CD4-positive, CD25-positive, alpha-beta regulatory T cell (primary cell): ENCODE results near the gene BNIPL. TPM values are rescaled to one million over a fixed set of nuclear protein-coding genes. Genes with fewer than 3 reads are reported as not detected.

Source experiments
- ATAC-seq, 2 donors: fragments of 150-1000 bp; cut with Tn5 transposase; one replicate each; pipeline ENCODE4 v1.10.0; 2021; ENCODE audit warnings: low read depth in 2 of 2, moderate number of reproducible peaks in 2 of 2, moderate library complexity in 1 of 2
- DNase-seq, 3 donors: peaks; one replicate each; pipeline versions ENCODE4 v3.0.0 to v3.0.0-alpha.2; 2012 to 2022; ENCODE audit warnings: mixed read lengths in 1 of 3
- H3K27ac ChIP-seq: one replicate; pipeline ENCODE4 v1.7.0; 2013; ENCODE audit warnings: mild to moderate bottlenecking, low read length; ENCODE audit not compliant: insufficient read depth, poor library complexity, severe bottlenecking
- H3K27me3 ChIP-seq: one replicate; pipeline ENCODE4 v1.7.0; 2013; ENCODE audit warnings: low read length; ENCODE audit not compliant: control insufficient read depth, insufficient read depth
- H3K36me3 ChIP-seq: one replicate; pipeline ENCODE4 v1.7.0; 2013; ENCODE audit warnings: mild to moderate bottlenecking, low read length, moderate library complexity; ENCODE audit not compliant: control insufficient read depth, insufficient read depth
- H3K4me1 ChIP-seq: 2 replicates; pipeline ENCODE4 v1.7.0; 2013; ENCODE audit warnings: mild to moderate bottlenecking, low read length; ENCODE audit not compliant: insufficient read depth, control insufficient read depth, poor library complexity, severe bottlenecking
- H3K4me3 ChIP-seq: one replicate; pipeline ENCODE4 v1.7.0; 2013; ENCODE audit warnings: low read depth, mild to moderate bottlenecking, low read length, moderate library complexity
- H3K9me3 ChIP-seq, 2 experiments: 1 replicate in 1 of 2; 2 replicates in 1 of 2; pipeline ENCODE4 v1.7.0; 2013; ENCODE audit warnings: low read length in 2 of 2, mild to moderate bottlenecking in 1 of 2, moderate library complexity in 1 of 2; ENCODE audit not compliant: control insufficient read depth in 2 of 2
- H3K27ac Mint-ChIP-seq, 3 donors: one replicate each; pipeline ENCODE4 v1.8.0; 2020 to 2022; ENCODE audit warnings: mild to moderate bottlenecking in 3 of 3, mixed read lengths in 3 of 3, moderate library complexity in 2 of 3
- H3K27me3 Mint-ChIP-seq: one replicate; pipeline ENCODE4 v1.8.0; 2022; ENCODE audit warnings: mild to moderate bottlenecking, mixed read lengths
- H3K36me3 Mint-ChIP-seq: one replicate; pipeline ENCODE4 v1.8.0; 2020; ENCODE audit warnings: mixed read lengths
- H3K4me1 Mint-ChIP-seq, 4 donors: one replicate each; pipeline ENCODE4 v1.8.0; 2020 to 2022; ENCODE audit warnings: mixed read lengths in 4 of 4, mild to moderate bottlenecking in 1 of 4
- H3K4me3 Mint-ChIP-seq, 4 donors: one replicate each; pipeline ENCODE4 v1.8.0; 2020 to 2022; ENCODE audit warnings: mild to moderate bottlenecking in 4 of 4, mixed read lengths in 4 of 4, moderate library complexity in 3 of 4
- H3K9me3 Mint-ChIP-seq, 7 donors: one replicate each; pipeline ENCODE4 v1.8.0; 2020 to 2022; ENCODE audit warnings: mixed read lengths in 7 of 7, mild to moderate bottlenecking in 3 of 7, moderate library complexity in 2 of 7
- polyA plus RNA-seq, 4 donors: library from polyadenylated mRNA; unstranded; fragments of 300-500 nt; fragmentation: Illumina TruSeq; gene quantifications; one replicate each; pipeline ENCODE4 v1.2.3, GENCODE V29; 2021
- total RNA-seq: library from RNA; stranded (reverse); gene quantifications from one replicate; pipeline ENCODE4 v1.2.3, GENCODE V29; 2022

The BNIPL gene
- total and polyA plus RNA-seq, 5 donors from 2014 or later = 0.07 to 0.94 (median 0.23) TPM

DNA sequence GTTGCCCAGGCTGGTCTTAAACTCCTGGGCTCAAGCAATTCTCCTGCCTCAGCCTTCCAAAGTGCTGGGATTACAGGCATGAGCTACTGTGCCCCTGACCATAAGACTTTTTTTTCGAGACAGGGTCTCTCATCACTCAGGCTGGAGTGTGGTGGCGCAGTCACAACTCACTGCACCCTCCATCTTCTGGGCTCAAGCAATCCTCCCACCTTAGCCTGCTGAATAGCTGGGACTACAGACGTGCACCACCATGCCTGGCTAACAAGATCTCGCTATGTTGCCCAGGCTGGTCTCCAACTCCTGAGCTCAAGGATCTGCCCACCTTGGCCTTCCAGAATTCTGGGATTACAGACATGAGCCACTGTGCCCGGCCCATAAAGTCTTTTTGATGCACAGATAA is 13.1 kb downstream of the BNIPL start:
- Mint-ChIP-seq H3K9me3 (peaks cover 0 to 2% (median 0%) of the 10 kb centered on the region in 7 donors), H3K27ac (peak overlapping the region; percentile 78 to 93 (median 93)), H3K4me1 (peaks cover 21 to 86% (median 51%) of the 10 kb centered on the region in 4 donors), H3K36me3 (peaks cover 18% of the 10 kb centered on the region), H3K27me3 (no peaks in the 10 kb centered on the region), H3K4me3 (peak overlapping the region; percentile 82 to 95 (median 90))
- Histone ChIP-seq H3K27ac (peak overlapping the region; percentile 53), H3K27me3 (no peaks in the 10 kb centered on the region), H3K4me3 (no peak overlapping the region), H3K4me1 (peaks cover 68% of the 10 kb centered on the region), H3K9me3 (no peaks in the 10 kb centered on the region), H3K36me3 (peaks cover 33% of the 10 kb centered on the region)
- DNase-seq = peak in 1 of 3 donors; percentile 27
- ATAC-seq = no peak

DNA sequence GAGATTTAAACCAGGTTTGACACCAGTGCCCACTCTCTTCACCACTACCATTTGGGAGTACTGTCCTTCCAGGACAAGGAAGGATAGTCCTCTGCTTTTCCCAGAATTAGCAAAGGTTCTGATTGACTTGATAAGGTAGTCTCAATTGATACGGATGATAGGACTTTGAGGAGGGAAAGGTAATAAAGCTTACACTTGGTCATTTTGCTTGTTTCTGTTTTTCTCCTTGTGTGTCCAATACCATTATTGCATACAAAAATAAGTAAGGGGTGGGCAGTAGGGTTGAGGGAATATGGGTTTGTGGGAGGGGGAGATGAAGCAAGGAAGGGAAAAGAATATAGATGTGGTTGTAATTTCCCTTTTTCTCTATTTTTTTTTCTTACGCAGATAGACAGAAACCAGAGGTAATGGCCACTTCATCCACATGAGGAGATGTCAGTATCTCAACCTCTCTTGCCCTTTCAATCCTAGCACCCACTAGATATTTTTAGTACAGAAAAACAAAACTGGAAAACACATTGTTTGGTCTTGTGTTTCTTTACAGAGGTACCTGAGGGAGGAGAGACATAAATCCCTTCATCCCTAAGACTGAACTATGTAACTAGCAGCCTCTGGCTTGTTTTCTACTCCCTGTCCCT is 13.8 kb downstream of the BNIPL start:
- Histone ChIP-seq H3K4me3 (peak overlapping the region; percentile 34), H3K27ac (peak overlapping the region; percentile 53), H3K36me3 (peaks cover 40% of the 10 kb centered on the region), H3K27me3 (no peaks in the 10 kb centered on the region), H3K4me1 (peaks cover 76% of the 10 kb centered on the region), H3K9me3 (no peaks in the 10 kb centered on the region)
- peaks cover 26% of the 10 kb centered on the region for H3K36me3 Mint-ChIP-seq
- H3K4me3 Mint-ChIP-seq = peak overlapping the region; percentile 13 to 95 (median 86)
- DNase-seq (no peak), ATAC-seq (no peak)
- H3K4me1 Mint-ChIP-seq = peaks cover 21 to 91% (median 58%) of the 10 kb centered on the region in 4 donors
- H3K27me3 Mint-ChIP-seq = no peaks in the 10 kb centered on the region
- H3K9me3 Mint-ChIP-seq = peaks cover 0 to 2% (median 0%) of the 10 kb centered on the region in 7 donors
- H3K27ac Mint-ChIP-seq = peak overlapping the region; percentile 43 to 93 (median 71)

DNA sequence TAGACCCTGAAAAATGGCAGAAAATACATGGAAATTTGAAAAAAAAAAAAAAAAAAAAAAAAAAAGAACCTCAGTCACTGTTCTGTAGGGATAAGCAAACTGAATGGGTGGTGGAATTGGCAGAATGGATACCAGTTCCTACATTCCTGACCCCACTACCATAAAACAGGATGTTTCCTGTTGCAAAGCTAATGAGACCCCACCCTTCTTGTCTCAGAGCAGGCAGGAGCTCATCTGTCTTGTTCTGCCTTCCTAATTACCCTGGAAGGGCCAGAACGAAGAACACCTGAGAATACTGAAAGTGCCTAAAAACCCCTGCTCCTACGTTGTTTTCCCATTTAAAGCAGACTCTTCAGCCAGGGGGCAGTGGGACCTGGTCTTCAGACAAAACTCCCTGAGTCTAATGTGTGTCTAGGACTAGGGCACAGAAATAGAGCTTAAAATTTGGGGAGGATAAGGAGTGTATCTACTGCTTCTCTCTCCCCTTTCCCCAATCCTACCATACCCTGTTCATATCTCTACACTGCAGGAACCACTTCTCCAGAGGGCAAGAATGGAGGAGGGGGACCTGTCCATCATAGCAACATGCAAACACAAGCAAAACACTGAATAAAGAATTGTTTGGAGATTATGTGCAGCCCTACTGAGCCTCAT is 15.1 kb downstream of the BNIPL start:
- H3K4me3 ChIP-seq = no peak overlapping the region
- peaks cover 47% of the 10 kb centered on the region for H3K36me3 ChIP-seq
- H3K27ac ChIP-seq = peak overlapping the region; percentile 60
- H3K4me3 Mint-ChIP-seq = peak overlapping the region; percentile 29 to 95 (median 36)
- H3K27me3 ChIP-seq = no peaks in the 10 kb centered on the region
- DNase-seq (no peak), ATAC-seq (no peak)
- no peaks in the 10 kb centered on the region for H3K9me3 ChIP-seq
- H3K9me3 Mint-ChIP-seq = peaks cover 0 to 2% (median 0%) of the 10 kb centered on the region in 7 donors
- peaks cover 14 to 96% (median 59%) of the 10 kb centered on the region in 4 donors for H3K4me1 Mint-ChIP-seq
- H3K27me3 Mint-ChIP-seq = no peaks in the 10 kb centered on the region
- H3K27ac Mint-ChIP-seq = peak overlapping the region; percentile 67 to 99 (median 71)
- H3K36me3 Mint-ChIP-seq = peaks cover 39% of the 10 kb centered on the region
- peaks cover 86% of the 10 kb centered on the region for H3K4me1 ChIP-seq

DNA sequence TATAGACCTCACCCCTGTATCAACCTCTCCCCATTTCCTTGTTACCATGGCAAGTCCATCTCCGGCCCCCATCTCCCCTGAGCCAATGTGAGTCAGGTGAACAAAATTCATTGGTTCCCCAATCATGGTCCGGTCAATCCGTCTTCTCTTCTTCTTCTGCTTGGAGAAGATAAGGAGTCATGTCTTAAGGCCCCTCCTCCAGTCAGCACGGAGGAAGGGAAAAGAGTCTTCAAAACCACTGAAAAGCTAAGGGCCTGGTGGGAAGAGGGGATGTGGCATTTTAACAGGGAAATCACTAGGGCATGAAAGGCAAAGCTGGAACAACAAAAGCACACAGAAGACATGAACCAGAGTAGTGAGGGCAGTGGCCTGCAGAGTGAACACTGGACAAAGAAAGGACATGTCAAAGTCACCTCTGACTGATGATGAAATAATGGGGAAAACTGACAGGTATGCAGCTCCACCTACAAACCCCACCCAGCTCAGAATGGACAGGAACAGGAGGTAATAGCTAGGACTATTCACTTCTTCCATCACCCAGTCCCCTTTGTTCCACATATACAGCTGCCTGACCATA is 18.7 kb downstream of the BNIPL start:
- H3K27ac ChIP-seq = peak overlapping the region; percentile 94
- peaks cover 69% of the 10 kb centered on the region for H3K4me1 ChIP-seq
- H3K4me1 Mint-ChIP-seq = peaks cover 14 to 78% (median 59%) of the 10 kb centered on the region in 4 donors
- peak overlapping the region; percentile 96 for H3K4me3 ChIP-seq
- ATAC-seq (no peak), DNase-seq (no peak)
- no peaks in the 10 kb centered on the region for H3K9me3 ChIP-seq
- H3K27me3 Mint-ChIP-seq = peaks cover 13% of the 10 kb centered on the region
- H3K27ac Mint-ChIP-seq = peak overlapping the region; percentile 97 to 99 (median 97)
- H3K36me3 ChIP-seq = peaks cover 47% of the 10 kb centered on the region
- peaks cover 59% of the 10 kb centered on the region for H3K36me3 Mint-ChIP-seq
- H3K9me3 Mint-ChIP-seq = peaks cover 0 to 3% (median 0%) of the 10 kb centered on the region in 7 donors
- H3K27me3 ChIP-seq = no peaks in the 10 kb centered on the region
- H3K4me3 Mint-ChIP-seq = peak overlapping the region; percentile 95 to 99 (median 99)

DNA sequence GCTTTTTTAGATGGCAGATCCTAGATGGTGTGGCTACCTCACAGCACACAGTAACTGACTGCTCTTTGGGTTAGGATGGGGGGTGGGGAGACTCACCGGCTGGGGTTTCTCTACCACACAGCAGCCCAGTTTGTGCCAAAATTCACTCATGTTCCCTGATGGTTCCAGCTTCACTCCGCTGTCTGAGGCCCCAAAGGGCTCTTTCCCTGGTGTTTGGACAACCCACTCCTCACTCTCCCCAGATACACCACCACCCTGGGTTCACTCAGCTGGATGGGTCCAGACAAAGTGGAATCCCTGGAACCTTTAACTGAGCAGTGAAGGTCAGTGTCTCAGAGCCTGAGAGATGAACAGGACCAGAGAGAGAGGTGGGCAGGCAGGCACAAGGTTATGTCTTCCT is 19.2 kb downstream of the BNIPL start:
- H3K27ac Mint-ChIP-seq = peak overlapping the region; percentile 97 to 99 (median 97)
- peaks cover 12 to 79% (median 60%) of the 10 kb centered on the region in 4 donors for H3K4me1 Mint-ChIP-seq
- H3K4me1 ChIP-seq = peaks cover 70% of the 10 kb centered on the region
- ATAC-seq (no peak), DNase-seq (no peak)
- H3K9me3 Mint-ChIP-seq = peaks cover 0 to 3% (median 0%) of the 10 kb centered on the region in 7 donors
- peaks cover 59% of the 10 kb centered on the region for H3K36me3 Mint-ChIP-seq
- H3K27ac ChIP-seq = peak overlapping the region; percentile 94
- H3K9me3 ChIP-seq = no peaks in the 10 kb centered on the region
- H3K27me3 ChIP-seq = no peaks in the 10 kb centered on the region
- peaks cover 47% of the 10 kb centered on the region for H3K36me3 ChIP-seq
- H3K4me3 ChIP-seq = peak overlapping the region; percentile 96
- H3K27me3 Mint-ChIP-seq = peaks cover 15% of the 10 kb centered on the region
- peak overlapping the region; percentile 95 to 99 (median 99) for H3K4me3 Mint-ChIP-seq

DNA sequence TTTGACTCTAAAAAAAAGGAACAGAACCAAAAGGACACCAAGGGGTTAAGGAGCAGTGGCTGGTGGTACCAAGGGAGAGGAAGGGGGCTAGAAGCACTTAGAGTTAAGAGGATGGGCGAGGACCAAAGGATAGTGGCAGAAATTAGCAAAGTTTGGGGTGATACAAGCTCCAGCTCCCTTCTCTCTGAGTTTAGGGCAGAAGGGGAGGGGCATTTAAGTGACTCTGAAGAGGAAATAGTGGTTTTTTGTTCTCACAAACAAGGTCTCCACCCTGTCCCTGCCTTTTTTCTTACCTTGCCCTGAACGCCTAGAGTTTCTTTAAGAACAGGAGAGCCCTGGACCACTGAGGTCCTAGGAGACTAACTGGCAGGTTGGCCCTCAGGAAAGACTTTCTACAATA is 19.8 kb downstream of the BNIPL start:
- peaks cover 0 to 3% (median 0%) of the 10 kb centered on the region in 7 donors for H3K9me3 Mint-ChIP-seq
- peak overlapping the region; percentile 97 to 99 (median 97) for H3K27ac Mint-ChIP-seq
- Histone ChIP-seq H3K27ac (peak overlapping the region; percentile 94), H3K4me1 (peaks cover 76% of the 10 kb centered on the region), H3K4me3 (peak overlapping the region; percentile 96), H3K27me3 (no peaks in the 10 kb centered on the region), H3K9me3 (no peaks in the 10 kb centered on the region), H3K36me3 (peaks cover 47% of the 10 kb centered on the region)
- H3K4me3 Mint-ChIP-seq = peak overlapping the region; percentile 95 to 99 (median 99)
- ATAC-seq = peak; percentile 54
- peaks cover 15% of the 10 kb centered on the region for H3K27me3 Mint-ChIP-seq
- peaks cover 6 to 79% (median 60%) of the 10 kb centered on the region in 4 donors for H3K4me1 Mint-ChIP-seq
- DNase-seq = peak in 2 of 3 donors; percentile 68 to 90
- H3K36me3 Mint-ChIP-seq = peaks cover 59% of the 10 kb centered on the region

GRCh38 chr1:151058692-151059091 is 22.3 kb downstream of the BNIPL start:
- H3K9me3 Mint-ChIP-seq = peaks cover 0 to 3% (median 0%) of the 10 kb centered on the region in 7 donors
- H3K27ac ChIP-seq = peak overlapping the region; percentile 94
- H3K36me3 ChIP-seq = peaks cover 22% of the 10 kb centered on the region
- no peaks in the 10 kb centered on the region for H3K9me3 ChIP-seq
- H3K4me3 Mint-ChIP-seq = peak overlapping the region; percentile 95 to 99 (median 99)
- H3K27ac Mint-ChIP-seq = peak overlapping the region; percentile 97 to 99 (median 97)
- peaks cover 15% of the 10 kb centered on the region for H3K27me3 Mint-ChIP-seq
- peaks cover 45% of the 10 kb centered on the region for H3K36me3 Mint-ChIP-seq
- H3K4me3 ChIP-seq = peak overlapping the region; percentile 96
- H3K27me3 ChIP-seq = no peaks in the 10 kb centered on the region
- H3K4me1 Mint-ChIP-seq = peaks cover 0 to 62% (median 42%) of the 10 kb centered on the region in 4 donors
- DNase-seq (peak in 1 of 3 donors; percentile 38), ATAC-seq (no peak)
- peaks cover 52% of the 10 kb centered on the region for H3K4me1 ChIP-seq
